Naive thymus-derived CD4-positive, alpha-beta T cell (primary cell): ENCODE data around the gene DMAC2L. TPM values are rescaled to one million over a fixed set of nuclear protein-coding genes. Genes with fewer than 3 reads are reported as not detected.
A peak's percentile ranks its signal among the peaks of the same experiment; 100 is the strongest.
"Not testable (repeated sequence)": the region's sequence is repeated elsewhere in the genome, so short reads cannot be mapped to it uniquely, and the experiment has no call there.

Experiments
- ATAC-seq: fragments of 150-1000 bp; cut with Tn5 transposase; 2 replicates; pipeline ENCODE4 v1.10.0; 2021; ENCODE audit warnings: mild to moderate bottlenecking, moderate library complexity
- CTCF ChIA-PET: fragments of 350-600 bp; sonication (Branson Sonifier 250); formaldehyde crosslinking; loops from one replicate; lab custom pipeline; 2021; ENCODE audit warnings: antibody characterized with exemption; lab: Charles Lee
- POLR2A ChIA-PET: fragments of 350-600 bp; sonication (Branson Sonifier 250); formaldehyde crosslinking; loops from one replicate; lab custom pipeline; 2021; ENCODE audit warnings: antibody characterized with exemption, inconsistent platforms; lab: Charles Lee
- DNase-seq, 9 donors: peaks; one replicate each; pipeline versions ENCODE4 v3.0.0 to v3.0.0-alpha.2; 2020 to 2022; ENCODE audit warnings: mixed read lengths in 1 of 9
- H3K27ac ChIP-seq: one replicate; pipeline ENCODE4 v1.7.0; 2013; ENCODE audit warnings: mild to moderate bottlenecking, low read depth, low read length, moderate library complexity
- H3K27me3 ChIP-seq, 2 donors: one replicate each; pipeline ENCODE4 v1.7.0; 2013; ENCODE audit warnings: low read length in 2 of 2, mild to moderate bottlenecking in 2 of 2, moderate library complexity in 2 of 2; ENCODE audit not compliant: control insufficient read depth in 2 of 2, insufficient read depth in 2 of 2
- H3K36me3 ChIP-seq, 3 experiments: 1 replicate in 2 of 3; 2 replicates in 1 of 3; pipeline ENCODE4 v1.7.0; 2013; ENCODE audit warnings: low read length in 3 of 3, mild to moderate bottlenecking in 3 of 3, moderate library complexity in 1 of 3; ENCODE audit not compliant: insufficient read depth in 3 of 3, control insufficient read depth in 2 of 3
- H3K4me1 ChIP-seq, 2 donors: one replicate each; pipeline ENCODE4 v1.7.0; 2013; ENCODE audit warnings: low read length in 2 of 2, mild to moderate bottlenecking in 2 of 2, moderate library complexity in 1 of 2; ENCODE audit not compliant: control insufficient read depth in 2 of 2, insufficient read depth in 2 of 2
- H3K4me3 ChIP-seq: 2 replicates; pipeline ENCODE4 v1.7.0; 2013; ENCODE audit warnings: mild to moderate bottlenecking, low read length
- H3K9me3 ChIP-seq, 3 experiments: 1 replicate in 2 of 3; 2 replicates in 1 of 3; pipeline ENCODE4 v1.7.0; 2013; ENCODE audit warnings: low read length in 3 of 3; ENCODE audit not compliant: control insufficient read depth in 2 of 3
- H3K27ac Mint-ChIP-seq, 9 donors: one replicate each; pipeline ENCODE4 v1.8.0; 2020 to 2022; ENCODE audit warnings: mixed read lengths in 9 of 9, mild to moderate bottlenecking in 8 of 9, moderate library complexity in 5 of 9, inconsistent platforms in 2 of 9
- H3K27me3 Mint-ChIP-seq, 5 donors: one replicate each; pipeline ENCODE4 v1.8.0; 2021 to 2022; ENCODE audit warnings: mixed read lengths in 5 of 5, mild to moderate bottlenecking in 1 of 5
- H3K36me3 Mint-ChIP-seq, 5 donors: one replicate each; pipeline ENCODE4 v1.8.0; 2020 to 2022; ENCODE audit warnings: mixed read lengths in 5 of 5, mild to moderate bottlenecking in 3 of 5, inconsistent platforms in 1 of 5
- H3K4me1 Mint-ChIP-seq, 7 donors: one replicate each; pipeline ENCODE4 v1.8.0; 2020 to 2022; ENCODE audit warnings: mixed read lengths in 7 of 7, mild to moderate bottlenecking in 3 of 7, inconsistent platforms in 1 of 7
- H3K4me3 Mint-ChIP-seq, 10 donors: one replicate each; pipeline ENCODE4 v1.8.0; 2020 to 2022; ENCODE audit warnings: mild to moderate bottlenecking in 10 of 10, mixed read lengths in 10 of 10, moderate library complexity in 6 of 10, inconsistent platforms in 2 of 10
- H3K9me3 Mint-ChIP-seq, 11 donors: one replicate each; pipeline ENCODE4 v1.8.0; 2020 to 2022; ENCODE audit warnings: mixed read lengths in 11 of 11, mild to moderate bottlenecking in 4 of 11, inconsistent platforms in 1 of 11, moderate library complexity in 1 of 11
- intact Hi-C, 2 donors: fragments of 100-400 bp; cut with micrococcal nuclease; formaldehyde crosslinking; loops; one replicate each; pipeline ENCODE4 v1.15.1; 2023
- polyA plus RNA-seq, 2 donors: library from polyadenylated mRNA; unstranded; fragments of 300-500 nt; fragmentation: Illumina TruSeq; gene quantifications; one replicate each; pipeline ENCODE4 v1.2.3, GENCODE V29; 2021
- total RNA-seq, 6 experiments: library from RNA in 5 of 6; stranded (reverse) in 5 of 6; gene quantifications; 1 replicate in 5 of 6; 2 replicates in 1 of 6; pipeline ENCODE4 v1.2.3 and lab custom pipeline; 2021 to 2026

The DMAC2L gene
- total and polyA plus RNA-seq, 7 experiments from 2014 or later: 13.1 to 27.5 (median 16.7) TPM

GRCh38 chr14:50362764-50363713, 50.9 kb downstream of the DMAC2L start:
- Histone ChIP-seq H3K4me3 (peak overlapping the region; percentile 67), H3K9me3 (no peaks in the 10 kb centered on the region), H3K36me3 (peaks cover 0 to 6% (median 4%) of the 10 kb centered on the region in 3 experiments), H3K27me3 (no peaks in the 10 kb centered on the region), H3K4me1 (peaks cover 10 to 12% of the 10 kb centered on the region in 2 donors), H3K27ac (peak overlapping the region; percentile 72)
- intact Hi-C loops: loop anchor here (1.0 to 2.0 kb wide), 6 partner anchors 33 to 170 kb away; partner anchors contain the start of genes DMAC2L (in 2 of the 2), L2HGDH (in 2 of the 2), CDKL1 (in 1 of the 2) and MAP4K5 (in 1 of the 2)
- DNase-seq (peak in 7 of 9 donors; percentile 7 to 34 (median 27)), ATAC-seq (peak; percentile 41)
- H3K27me3 Mint-ChIP-seq: no peaks in the 10 kb centered on the region
- ChIA-PET CTCF (interaction anchor here (0.8 to 1.3 kb wide), 2 partner anchors 28 to 45 kb away, joined by 3 read pairs; no protein-coding TSS in a partner anchor), POLR2A (interaction anchor here (0.6 to 1.3 kb wide), 6 partner anchors 41 to 765 kb away, joined by 3 to 4 read pairs (median 3); partner anchors contain the start of genes ATL1, DMAC2L, L2HGDH and LRR1)
- H3K9me3 Mint-ChIP-seq: peaks cover 0 to 5% (median 0%) of the 10 kb centered on the region in 11 donors
- peak overlapping the region; percentile 80 to 94 (median 90) for H3K4me3 Mint-ChIP-seq
- H3K4me1 Mint-ChIP-seq: peaks cover 23 to 58% (median 43%) of the 10 kb centered on the region in 7 donors
- H3K36me3 Mint-ChIP-seq: peaks cover 10 to 32% (median 19%) of the 10 kb centered on the region in 5 donors
- peak overlapping the region; percentile 90 to 95 (median 93) for H3K27ac Mint-ChIP-seq

DNA sequence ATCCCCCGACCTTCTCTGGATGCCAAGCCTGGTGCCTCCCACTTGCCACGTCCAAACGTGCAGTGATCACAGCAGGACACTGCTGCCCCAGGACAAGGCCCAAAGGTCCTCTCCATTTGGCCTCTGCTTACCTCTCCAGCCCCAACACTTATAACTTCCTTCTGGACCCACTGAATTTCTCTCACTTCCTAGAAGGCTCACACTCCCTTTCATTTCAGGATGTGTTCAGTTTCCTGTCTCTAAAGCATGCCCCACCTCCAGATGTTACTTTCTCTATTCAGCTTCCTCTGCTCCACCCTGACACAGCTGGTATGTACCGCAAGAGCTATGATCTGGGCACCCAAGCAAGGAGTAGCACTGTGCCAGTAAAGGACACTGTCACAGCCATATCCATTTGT, 51.6 kb downstream of the DMAC2L start:
- ATAC-seq (peak; percentile 94), DNase-seq (peak in 8 of 9 donors; percentile 36 to 68 (median 57))
- peaks cover 10 to 12% of the 10 kb centered on the region in 2 donors for H3K4me1 ChIP-seq
- peak overlapping the region; percentile 72 for H3K27ac ChIP-seq
- peak overlapping the region; percentile 67 for H3K4me3 ChIP-seq
- CTCF ChIA-PET: interaction anchor here (1.3 kb wide), 1 partner anchor 28 kb away, joined by 3 read pairs; no protein-coding TSS in a partner anchor
- intact Hi-C loops: loop anchor here (1.0 to 2.0 kb wide), 6 partner anchors 33 to 169 kb away; partner anchors contain the start of genes DMAC2L (in 2 of the 2), L2HGDH (in 2 of the 2), CDKL1 (in 1 of the 2) and MAP4K5 (in 1 of the 2)
- H3K9me3 Mint-ChIP-seq: peaks cover 0 to 5% (median 0%) of the 10 kb centered on the region in 11 donors
- peaks cover 23 to 58% (median 43%) of the 10 kb centered on the region in 7 donors for H3K4me1 Mint-ChIP-seq
- H3K9me3 ChIP-seq: no peaks in the 10 kb centered on the region
- peak overlapping the region; percentile 90 to 95 (median 93) for H3K27ac Mint-ChIP-seq
- H3K4me3 Mint-ChIP-seq: peak overlapping the region; percentile 80 to 94 (median 90)
- H3K27me3 Mint-ChIP-seq: no peaks in the 10 kb centered on the region
- peaks cover 5 to 27% (median 14%) of the 10 kb centered on the region in 5 donors for H3K36me3 Mint-ChIP-seq
- H3K36me3 ChIP-seq: peaks cover 0 to 3% (median 0%) of the 10 kb centered on the region in 3 experiments
- no peaks in the 10 kb centered on the region for H3K27me3 ChIP-seq
- POLR2A ChIA-PET: interaction anchor here (0.6 to 1.3 kb wide), 3 partner anchors 168 to 728 kb away, joined by 3 read pairs; partner anchors contain the start of genes ATL1 and DNAAF2

DNA sequence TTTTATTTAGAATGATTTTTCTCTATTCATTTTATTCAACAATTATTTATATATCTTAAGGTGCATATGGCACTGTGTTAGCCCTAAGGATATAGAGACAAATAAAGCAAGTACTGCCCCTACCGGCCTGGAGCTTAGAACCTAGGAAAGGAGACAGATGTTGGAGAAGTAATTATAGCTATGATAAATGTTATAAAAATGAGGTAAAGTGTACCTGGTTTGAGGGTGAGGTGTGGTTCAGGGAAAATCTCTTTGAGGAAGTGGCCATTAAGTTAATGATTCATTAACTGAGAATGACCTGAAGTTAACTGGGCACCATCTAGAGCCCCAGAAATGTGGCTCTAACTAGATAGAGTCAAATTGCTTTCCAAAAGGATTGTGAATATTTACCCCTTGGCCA, 52.7 kb downstream of the DMAC2L start:
- H3K9me3 ChIP-seq: no peaks in the 10 kb centered on the region
- Mint-ChIP-seq H3K4me1 (peaks cover 21 to 57% (median 38%) of the 10 kb centered on the region in 7 donors), H3K9me3 (peaks cover 0 to 5% (median 0%) of the 10 kb centered on the region in 11 donors), H3K4me3 (no peak overlapping the region), H3K27me3 (no peaks in the 10 kb centered on the region), H3K36me3 (peaks cover 0 to 22% (median 7%) of the 10 kb centered on the region in 5 donors), H3K27ac (peak overlapping the region in 3 of 9 donors; percentile 28 to 94 (median 32))
- DNase-seq (no peak), ATAC-seq (no peak)
- H3K27me3 ChIP-seq: no peaks in the 10 kb centered on the region
- no peaks in the 10 kb centered on the region for H3K36me3 ChIP-seq
- peaks cover 10 to 12% of the 10 kb centered on the region in 2 donors for H3K4me1 ChIP-seq
- POLR2A ChIA-PET: interaction anchor here (0.7 to 1.2 kb wide), 3 partner anchors 9 to 53 kb away, joined by 3 to 5 read pairs (median 3); partner anchors contain the start of genes DMAC2L and L2HGDH
- CTCF ChIA-PET: interaction anchor here (0.6 to 1.3 kb wide), 2 partner anchors 29 to 346 kb away, joined by 3 read pairs; no protein-coding TSS in a partner anchor
- no peak overlapping the region for H3K4me3 ChIP-seq
- intact Hi-C loops: no loop called here
- no peak overlapping the region for H3K27ac ChIP-seq

GRCh38 chr14:50365572-50365971, 53.4 kb downstream of the DMAC2L start:
- H3K4me3 ChIP-seq, intact Hi-C loops, DNase-seq, H3K27ac ChIP-seq, H3K27me3 Mint-ChIP-seq, H3K36me3 ChIP-seq, ATAC-seq, H3K27me3 ChIP-seq, H3K9me3 Mint-ChIP-seq, H3K9me3 ChIP-seq: not testable (repeated sequence)
- peaks cover 10 to 12% of the 10 kb centered on the region in 2 donors for H3K4me1 ChIP-seq
- Mint-ChIP-seq H3K36me3 (peaks cover 0 to 17% (median 1%) of the 10 kb centered on the region in 5 donors), H3K4me1 (peaks cover 17 to 51% (median 30%) of the 10 kb centered on the region in 7 donors), H3K27ac (peak overlapping the region in 2 of 9 donors; percentile 12 to 28), H3K4me3 (peak overlapping the region in 3 of 10 donors; percentile 16 to 23 (median 19))
- CTCF ChIA-PET: interaction anchor here (0.6 kb wide), 1 partner anchor 22 kb away, joined by 7 read pairs; no protein-coding TSS in a partner anchor
- POLR2A ChIA-PET: interaction anchor here (0.7 to 1.2 kb wide), 3 partner anchors 8 to 54 kb away, joined by 3 to 5 read pairs (median 3); partner anchors contain the start of genes DMAC2L and L2HGDH

- POLR2A ChIA-PET: interaction anchor here (0.6 kb wide), 1 partner anchor 222 kb away, joined by 3 read pairs; no protein-coding TSS in a partner anchor
- peaks cover 10 to 12% of the 10 kb centered on the region in 2 donors for H3K4me1 ChIP-seq
- CTCF ChIA-PET: no interaction called here
Measured at GRCh38 chr14:50366115-50366514, 54.0 kb downstream of the DMAC2L start.

More at GRCh38 chr14:50366115-50366514, 54.0 kb downstream of the DMAC2L start:
- Histone ChIP-seq H3K36me3 (no peaks in the 10 kb centered on the region), H3K27me3 (no peaks in the 10 kb centered on the region), H3K9me3 (no peaks in the 10 kb centered on the region), H3K4me3 (no peak overlapping the region), H3K27ac (no peak overlapping the region)
- intact Hi-C loops: no loop called here
- Mint-ChIP-seq H3K4me1 (peaks cover 15 to 47% (median 25%) of the 10 kb centered on the region in 7 donors), H3K27me3 (peaks cover 0 to 3% (median 0%) of the 10 kb centered on the region in 5 donors), H3K36me3 (peaks cover 0 to 12% (median 0%) of the 10 kb centered on the region in 5 donors), H3K9me3 (peaks cover 0 to 10% (median 1%) of the 10 kb centered on the region in 11 donors), H3K4me3 (peak overlapping the region in 1 of 10 donors; percentile 19), H3K27ac (peak overlapping the region in 3 of 9 donors; percentile 5 to 11 (median 5))
- DNase-seq (no peak), ATAC-seq (no peak)
